Endothelial cell of umbilical vein (primary cell): Measurements from ENCODE around the gene RALB. TPM values are rescaled to one million over a fixed set of nuclear protein-coding genes. Genes with fewer than 3 reads are reported as not detected.
A peak's percentile ranks its signal among the peaks of the same experiment; 100 is the strongest.

ENCODE experiments used
- BruUV-seq: library from RNA; stranded (reverse); fragments of 400-500 nt; replicated peaks from 2 replicates; lab custom pipeline; 2021; lab: Mats Ljungman, UMichigan
- CTCF ChIA-PET: fragments of 300-600, 350-600 bp; sonication (Branson Sonifier 250); formaldehyde crosslinking; loops from one replicate; lab custom pipeline; 2021; ENCODE audit warnings: antibody characterized with exemption, inconsistent platforms; lab: Charles Lee
- POLR2A ChIA-PET: fragments of 300-600, 350-600 bp; sonication (Branson Sonifier 250); formaldehyde crosslinking; loops from one replicate; lab custom pipeline; 2021; ENCODE audit warnings: antibody characterized with exemption, inconsistent platforms; lab: Charles Lee
- DNase-seq: peaks from one replicate; pipeline ENCODE4 v3.0.0-alpha.2; 2011; ENCODE audit warnings: low read depth, low spot score
- FAIRE-seq: peaks from 2 replicates; lab custom pipeline; 2011; peaks lifted over from hg19 to GRCh38; lab: Jason Lieb, UNC
- H2AFZ ChIP-seq: 2 replicates; pipeline ENCODE4 v1.6.0; 2012; ENCODE audit warnings: low read depth, low read length, control low read depth, inconsistent platforms
- H3K27ac ChIP-seq: 2 replicates; pipeline ENCODE4 v1.5.1; 2011; ENCODE audit warnings: low read depth, mild to moderate bottlenecking, control low read depth, low read length, moderate library complexity; ENCODE audit not compliant: insufficient read depth
- H3K27me3 ChIP-seq, 2 experiments: 2 replicates each; pipeline versions ENCODE4 v1.6.0 to v1.6.1; 2011; ENCODE audit warnings: low read length in 2 of 2, mixed read lengths in 1 of 2; ENCODE audit not compliant: control insufficient read depth in 2 of 2, insufficient read depth in 2 of 2
- H3K36me3 ChIP-seq, 2 experiments: 2 replicates in 1 of 2; 3 replicates in 1 of 2; pipeline ENCODE4 v1.5.1; 2011; ENCODE audit warnings: low read length in 2 of 2, mild to moderate bottlenecking in 1 of 2, moderate library complexity in 1 of 2; ENCODE audit not compliant: control insufficient read depth in 2 of 2, insufficient read depth in 2 of 2; ENCODE audit errors: extremely low read depth in 1 of 2
- H3K4me1 ChIP-seq: 3 replicates; pipeline ENCODE4 v1.5.1; 2011; ENCODE audit warnings: mild to moderate bottlenecking, low read length; ENCODE audit not compliant: control insufficient read depth, insufficient read depth; ENCODE audit errors: extremely low read depth
- H3K4me2 ChIP-seq: 2 replicates; pipeline ENCODE4 v1.6.1; 2011; ENCODE audit warnings: low read length, control low read depth, mixed read lengths; ENCODE audit not compliant: insufficient read depth
- H3K4me3 ChIP-seq, 3 experiments: fragments of 200-600 bp in 1 of 3; sonication (generic), shearing (Covaris generic) in 1 of 3; replicated peaks in 1 of 3; 2 replicates each; pipeline ENCODE4 v1.5.1; 2011 to 2016; ENCODE audit warnings: control low read depth in 3 of 3, low read length in 3 of 3, mild to moderate bottlenecking in 2 of 3, inconsistent platforms in 1 of 3, low read depth in 1 of 3, moderate library complexity in 1 of 3; ENCODE audit not compliant: insufficient read depth in 1 of 3
- H3K79me2 ChIP-seq: 2 replicates; pipeline ENCODE4 v1.6.0; 2012; ENCODE audit warnings: low read length, inconsistent platforms; ENCODE audit not compliant: control insufficient read depth, insufficient read depth
- H3K9ac ChIP-seq: replicated peaks from 2 replicates; pipeline ENCODE3; 2011; ENCODE audit warnings: low read length, control low read depth; ENCODE audit not compliant: insufficient read depth; ENCODE audit errors: extremely low read depth
- H3K9me1 ChIP-seq: replicated peaks from 3 replicates; pipeline ENCODE4 v1.6.0; 2011; ENCODE audit warnings: mild to moderate bottlenecking, low read length; ENCODE audit not compliant: control insufficient read depth, insufficient read depth; ENCODE audit errors: extremely low read depth
- H3K9me3 ChIP-seq: replicated peaks from 2 replicates; pipeline ENCODE4 v1.5.1; 2012; ENCODE audit warnings: low read length, inconsistent platforms; ENCODE audit not compliant: control insufficient read depth, insufficient read depth
- H4K20me1 ChIP-seq: replicated peaks from 2 replicates; pipeline ENCODE3; 2011; ENCODE audit warnings: mild to moderate bottlenecking, low read length; ENCODE audit not compliant: control insufficient read depth, insufficient read depth; ENCODE audit errors: extremely low read depth
- CTCF ChIP-seq, 2 donors: IDR thresholded peaks; 1 replicate in 1 of 2; 2 replicates in 1 of 2; pipeline ENCODE4 v1.5.1; 2011; ENCODE audit warnings: low read length in 2 of 2, mild to moderate bottlenecking in 2 of 2, moderate library complexity in 2 of 2, control low read depth in 1 of 2, inconsistent platforms in 1 of 2, low read depth in 1 of 2; ENCODE audit not compliant: insufficient read depth in 1 of 2; ENCODE audit errors: extremely low read depth in 1 of 2
- EZH2 ChIP-seq: IDR thresholded peaks from 2 replicates; pipeline ENCODE4 v1.6.1; 2012; ENCODE audit warnings: borderline replicate concordance, low read depth, mild to moderate bottlenecking, moderate library complexity, low read length, inconsistent platforms; ENCODE audit not compliant: severe bottlenecking
- FOS ChIP-seq: IDR thresholded peaks from 2 replicates; pipeline ENCODE4 v1.6.1; 2011; ENCODE audit warnings: mild to moderate bottlenecking, low read length, moderate library complexity, borderline replicate concordance; ENCODE audit not compliant: insufficient read depth
- GATA2 ChIP-seq: IDR thresholded peaks from 2 replicates; pipeline ENCODE4 v1.7.0; 2011; ENCODE audit warnings: low read depth, mild to moderate bottlenecking, moderate library complexity, mixed read lengths, low read length; ENCODE audit not compliant: insufficient read length, insufficient read depth
- JUN ChIP-seq: IDR thresholded peaks from 2 replicates; pipeline ENCODE4 v1.6.1; 2011; ENCODE audit warnings: borderline replicate concordance, low read depth; ENCODE audit not compliant: insufficient read length, insufficient read depth
- MYC ChIP-seq: IDR thresholded peaks from one replicate; pipeline ENCODE4 v1.6.1; 2011; ENCODE audit warnings: mild to moderate bottlenecking, low read depth, low read length
- POLR2A ChIP-seq: IDR thresholded peaks from 2 replicates; pipeline ENCODE4 v1.6.1; 2012; ENCODE audit warnings: low read depth, mild to moderate bottlenecking, control low read depth, low read length
- dilution Hi-C: fragments of 300-500 bp; cut with MboI; formaldehyde crosslinking; loops from one replicate; pipeline ENCODE4 v1.15.0; 2019; ENCODE audit warnings: low sequenced_read_pairs; ENCODE audit not compliant: extremely low pct_ligation_motif_present
- intact Hi-C: fragments of 100-400 bp; cut with micrococcal nuclease; formaldehyde crosslinking; loops from one replicate; pipeline ENCODE4 v1.10.0; 2022
- polyA plus RNA-seq, 4 experiments: library from polyadenylated mRNA; depleted of rRNA in 3 of 4; stranded (reverse) in 3 of 4; unstranded in 1 of 4; fragments of >200 nt; gene quantifications; 2 replicates each; pipeline versions ENCODE4 v1.2.1 to v1.2.3, GENCODE V29; 2011 to 2012; ENCODE audit warnings: missing spikeins in 1 of 4
- total RNA-seq: library from RNA; stranded (reverse); gene quantifications from 2 replicates; pipeline ENCODE4 v1.2.3, GENCODE V29; 2021

RALB gene
- total and polyA plus RNA-seq, 2 donors (not counting 3 experiments of a cell fraction or from before 2014, with no cell fraction given) = 105 to 115 TPM

GRCh38 chr2:120294008-120294340, 41.3 kb downstream of the RALB start:
- Histone ChIP-seq H4K20me1 (no peaks in the 10 kb centered on the region), H3K9ac (no peak overlapping the region), H2AFZ (no peak overlapping the region), H3K36me3 (peaks cover 19 to 44% of the 10 kb centered on the region in 2 experiments), H3K4me3 (no peak overlapping the region), H3K9me3 (no peaks in the 10 kb centered on the region), H3K27me3 (no peaks in the 10 kb centered on the region), H3K9me1 (no peaks in the 10 kb centered on the region), H3K4me2 (no peak overlapping the region), H3K27ac (no peak overlapping the region), H3K4me1 (peaks cover 14% of the 10 kb centered on the region), H3K79me2 (no peaks in the 10 kb centered on the region)
- FAIRE-seq = no peak
- no peak for DNase-seq
- ChIA-PET CTCF (interaction anchor here (0.7 to 1.0 kb wide), 3 partner anchors 9 to 19 kb away, joined by 3 read pairs; no protein-coding TSS in a partner anchor), POLR2A (no interaction called here)
- TSS peak; percentile 66 for BruUV-seq
- no peak for TF ChIP-seq GATA2
- TF ChIP-seq FOS = no peak
- TF ChIP-seq CTCF (IDR thresholded peaks at IDR 0.05; ENCODE audit: extremely low read depth in 1 of 2, insufficient read depth in 1 of 2, low read depth in 1 of 2, low read length in 2 of 2) = no peak
- no peak for TF ChIP-seq JUN
- TF ChIP-seq EZH2 = no peak
- TF ChIP-seq POLR2A = no peak
- TF ChIP-seq MYC = no peak
- intact Hi-C loops (loop anchor here (5.0 kb wide), 1 partner anchor 72 kb away; the partner anchor contains the start of gene TMEM185B), dilution Hi-C loops (no loop called here)
